K562 (cell line): ENCODE results near the gene C4A. TPM values are rescaled to one million over a fixed set of nuclear protein-coding genes. Genes with fewer than 3 reads are reported as not detected.
A peak's percentile ranks its signal among the peaks of the same experiment; 100 is the strongest.

Source experiments
- ATF7 ChIP-seq: fragments of 450-650 bp; IDR thresholded peaks from 2 replicates; pipeline ENCODE4 v1.7.1; 2014; ENCODE audit warnings: mild to moderate bottlenecking, moderate library complexity
- DEAF1 ChIP-seq: fragments of 450-650 bp; formaldehyde crosslinking; IDR thresholded peaks from 2 replicates; pipeline ENCODE4 v1.4.0; 2020; ENCODE audit warnings: mild to moderate bottlenecking, moderate library complexity
- ELK3 ChIP-seq: fragments of 450-650 bp; formaldehyde crosslinking; IDR thresholded peaks from 2 replicates; pipeline ENCODE4 v1.4.0; 2020; ENCODE audit warnings: mild to moderate bottlenecking
- FOXP4 ChIP-seq: sonication (generic); formaldehyde crosslinking; IDR thresholded peaks from 2 replicates; pipeline ENCODE4 v1.8.0; 2022; ENCODE audit warnings: mild to moderate bottlenecking, missing genetic modification reagents, borderline replicate concordance
- HEY1 ChIP-seq: fragments of 250-450 bp; sonication (Bioruptor Pico); IDR thresholded peaks from 2 replicates; pipeline ENCODE4 v1.5.0; 2020; ENCODE audit warnings: mild to moderate bottlenecking, moderate library complexity, borderline replicate concordance
- HNRNPL ChIP-seq: fragments of 200-400 bp; formaldehyde crosslinking; IDR thresholded peaks from 2 replicates; pipeline ENCODE4 v1.6.1; 2017; ENCODE audit warnings: low read depth, mild to moderate bottlenecking, low read length
- KDM2B ChIP-seq: fragments of 250-450 bp; sonication (Bioruptor Pico); IDR thresholded peaks from 2 replicates; pipeline ENCODE4 v1.8.0; 2021; ENCODE audit warnings: mild to moderate bottlenecking, moderate library complexity
- MNT ChIP-seq, 2 experiments: fragments of 450-650 bp; conservative IDR thresholded peaks; 2 replicates each; pipeline ENCODE4 v1.6.1; 2017; ENCODE audit warnings: mild to moderate bottlenecking in 2 of 2, moderate library complexity in 2 of 2
- PML ChIP-seq: IDR thresholded peaks from 2 replicates; pipeline ENCODE4 v1.6.1; 2012; ENCODE audit warnings: low read length, inconsistent platforms
- RBM34 ChIP-seq: fragments of 200-400 bp; formaldehyde crosslinking; IDR thresholded peaks from 2 replicates; pipeline ENCODE4 v1.6.1; 2018; ENCODE audit warnings: low read length, borderline replicate concordance; ENCODE audit not compliant: insufficient read depth
- SIN3A ChIP-seq, 2 experiments: fragments of 150-350 bp in 1 of 2; IDR thresholded peaks; 2 replicates each; pipeline ENCODE4 v1.6.1; 2011 to 2016; ENCODE audit warnings: borderline replicate concordance in 2 of 2, low read depth in 2 of 2, low read length in 2 of 2, mild to moderate bottlenecking in 2 of 2, moderate library complexity in 2 of 2; ENCODE audit not compliant: control insufficient read depth in 1 of 2
- SIN3B ChIP-seq: fragments of 450-650 bp; IDR thresholded peaks from 2 replicates; pipeline ENCODE4 v1.6.1; 2017; ENCODE audit warnings: low read depth, mild to moderate bottlenecking, moderate library complexity
- SPI1 ChIP-seq: IDR thresholded peaks from 2 replicates; pipeline ENCODE4 v1.6.1; 2011; ENCODE audit warnings: low read depth, low read length, control low read depth, borderline replicate concordance
- TSC22D4 ChIP-seq: fragments of 450-650 bp; IDR thresholded peaks from 2 replicates; pipeline ENCODE4 v1.6.1; 2016; ENCODE audit warnings: missing genetic modification characterization, missing biosample characterization, control low read depth
- ZC3H8 ChIP-seq: fragments of 450-650 bp; IDR thresholded peaks from 2 replicates; pipeline ENCODE4 v1.6.1; 2017
- ZFX ChIP-seq: sonication (generic); formaldehyde crosslinking; IDR thresholded peaks from 2 replicates; pipeline ENCODE4 v1.8.0; 2022; ENCODE audit warnings: mild to moderate bottlenecking, missing genetic modification reagents, moderate library complexity
- ZNF217 ChIP-seq: sonication (generic); formaldehyde crosslinking; IDR thresholded peaks from 2 replicates; pipeline ENCODE4 v1.8.0; 2022; ENCODE audit warnings: mild to moderate bottlenecking, missing genetic modification reagents
- ZNF263 ChIP-seq: sonication (generic); formaldehyde crosslinking; IDR thresholded peaks from 2 replicates; pipeline ENCODE4 v1.8.0; 2022; ENCODE audit warnings: mild to moderate bottlenecking, missing genetic modification reagents, borderline replicate concordance
- ZNF3 ChIP-seq: fragments of 250-450 bp; sonication (Bioruptor Pico); IDR thresholded peaks from 2 replicates; pipeline ENCODE4 v1.5.0; 2021; ENCODE audit warnings: mild to moderate bottlenecking, moderate library complexity
- ZNF511 ChIP-seq: sonication (generic); formaldehyde crosslinking; IDR thresholded peaks from 2 replicates; pipeline ENCODE4 v1.8.0; 2022; ENCODE audit warnings: mild to moderate bottlenecking, missing genetic modification reagents
- ZNF584 ChIP-seq: fragments of 200-800 bp; sonication (Bioruptor generic); IDR thresholded peaks from 2 replicates; pipeline ENCODE4 v1.6.1; 2016; ENCODE audit warnings: low read depth, mild to moderate bottlenecking, missing genetic modification characterization, missing compliant biosample characterization
- ZNF668 ChIP-seq: fragments of 250-450 bp; sonication (Bioruptor Pico); IDR thresholded peaks from 2 replicates; pipeline ENCODE4 v1.8.0; 2022; ENCODE audit warnings: mild to moderate bottlenecking, inconsistent platforms
- ZNF707 ChIP-seq: fragments of 250-450 bp; sonication (Bioruptor Pico); conservative IDR thresholded peaks from 2 replicates; pipeline ENCODE4 v1.8.0; 2022; ENCODE audit warnings: inconsistent platforms, mild to moderate bottlenecking, moderate library complexity
- ZNF766 ChIP-seq: fragments of 200-800 bp; sonication (Bioruptor generic); conservative IDR thresholded peaks from 2 replicates; pipeline ENCODE4 v1.6.1; 2016; ENCODE audit warnings: missing genetic modification characterization, missing compliant biosample characterization
- polyA plus RNA-seq, 8 experiments: library from polyadenylated mRNA; depleted of rRNA in 4 of 8; stranded (reverse) in 5 of 8; unstranded in 3 of 8; fragments of >200 nt; fragmentation: Nextera tagmentation in 2 of 8; fragmentation: Illumina TruSeq in 1 of 8; extraction: Ambion mirVana in 2 of 8; extraction: Trizol in 1 of 8; gene quantifications; 2 replicates each; pipeline versions ENCODE4 v1.2.1 to v1.2.3, GENCODE V29; 2011 to 2014; ENCODE audit warnings: inconsistent platforms in 1 of 8, missing spikeins in 1 of 8
- total RNA-seq, 7 experiments: library from RNA; depleted of rRNA in 6 of 7; stranded (reverse); fragments of >200 nt in 6 of 7; fragmentation: Illumina TruSeq in 2 of 7; extraction: Trizol in 2 of 7; gene quantifications; 2 replicates each; pipeline versions ENCODE4 v1.2.1 to v1.2.3, GENCODE V29; 2011 to 2021; ENCODE audit warnings: low replicate concordance in 1 of 7

The C4A gene
- total and polyA plus RNA-seq, 9 of the 15 experiments (the other 6 are each of a cell fraction or from before 2014, with no cell fraction given) = 0.27 to 7.6 (median 5.0) TPM

GRCh38 chr6:32047084-32047478 is 65.2 kb downstream of the C4A start (continued):
- TF ChIP-seq RBM34 (no peak), HNRNPL (no peak), ZNF766 (CRISPR knock-in tag) (no peak), ZNF217 (CRISPR knock-in tag) (no peak), TSC22D4 (no peak), SIN3B (no peak), KDM2B (CRISPR knock-in tag) (no peak), SPI1 (no peak), ELK3 (CRISPR knock-in tag) (no peak), ZNF668 (CRISPR knock-in tag) (no peak), ZC3H8 (no peak), ZFX (no peak), MNT (conservative IDR thresholded peaks at IDR 0.05) (0 out of 4 replicates have a peak, but pooled peaks of 1 of the 2 experiments have one; percentile 6), DEAF1 (CRISPR knock-in tag) (no peak), ZNF3 (CRISPR knock-in tag) (no peak), ZNF584 (no peak), ZNF263 (CRISPR knock-in tag) (peak; percentile 55), ATF7 (no peak), ZNF511 (CRISPR knock-in tag) (no peak), SIN3A (IDR thresholded peaks at IDR 0.05; ENCODE audit: borderline replicate concordance in 2 of 2, control insufficient read depth in 1 of 2, low read depth in 2 of 2, low read length in 2 of 2) (no peak), ZNF707 (CRISPR knock-in tag) (no peak), HEY1 (CRISPR knock-in tag) (no peak), FOXP4 (CRISPR knock-in tag) (no peak), PML (no peak)
